HepG2 (cell line): ENCODE data around the gene ALS2. TPM values are rescaled to one million over a fixed set of nuclear protein-coding genes. Genes with fewer than 3 reads are reported as not detected.

Source experiments
- ATAC-seq: fragments of 200-7000 bp; cut with Tn5 transposase; 3 replicates; pipeline ENCODE4 v1.9.1; 2020; ENCODE audit warnings: mild to moderate bottlenecking, moderate library complexity
- BruUV-seq: library from RNA; stranded (reverse); fragments of 400-500 nt; replicated peaks from 2 replicates; lab custom pipeline; 2021; lab: Mats Ljungman, UMichigan
- CTCF ChIA-PET: fragments of 300-600 bp; formaldehyde crosslinking; extraction: SDS; loops from one replicate; lab custom pipeline; 2021; ENCODE audit warnings: low total read pairs, inconsistent platforms, low intra/inter-chr PET ratio; lab: Yijun Ruan, JAX
- POLR2A ChIA-PET: fragments of 350-600 bp; sonication (Branson Sonifier 250); formaldehyde crosslinking; loops from one replicate; lab custom pipeline; 2020; ENCODE audit warnings: antibody characterized with exemption, inconsistent platforms; lab: Yijun Ruan, JAX
- DNase-seq: peaks from one replicate; pipeline ENCODE4 v3.0.0-alpha.2; 2015; ENCODE audit warnings: low spot score
- FAIRE-seq: peaks from 3 replicates; lab custom pipeline; 2011; peaks lifted over from hg19 to GRCh38; lab: Jason Lieb, UNC
- H2AFZ ChIP-seq: one replicate; pipeline ENCODE4 v1.6.1; 2011; ENCODE audit warnings: low read length, inconsistent platforms
- H3K27ac ChIP-seq: fragments of 300-600 bp; 3 replicates; pipeline ENCODE4 v1.8.0; 2011; ENCODE audit warnings: mixed run types, mild to moderate bottlenecking, mixed read lengths, low read length, inconsistent platforms; ENCODE audit not compliant: insufficient read depth; ENCODE audit errors: extremely low read length
- H3K27me3 ChIP-seq, 2 experiments: fragments of 200-600 bp in 1 of 2; 2 replicates in 1 of 2; 3 replicates in 1 of 2; pipeline versions ENCODE4 v1.6.0 to v1.8.0; 2011; ENCODE audit warnings: low read length in 2 of 2, mild to moderate bottlenecking in 2 of 2, moderate library complexity in 2 of 2, inconsistent platforms in 1 of 2; ENCODE audit not compliant: insufficient read depth in 2 of 2, control insufficient read depth in 1 of 2
- H3K36me3 ChIP-seq, 2 experiments: fragments of 200-600 bp in 1 of 2; replicated peaks in 1 of 2; 2 replicates in 1 of 2; 3 replicates in 1 of 2; pipeline versions ENCODE4 v1.5.1 to v1.8.0; 2011; ENCODE audit warnings: low read length in 2 of 2, inconsistent platforms in 1 of 2; ENCODE audit not compliant: insufficient read depth in 2 of 2, control insufficient read depth in 1 of 2
- H3K4me1 ChIP-seq: 2 replicates; pipeline ENCODE4 v1.5.1; 2012; ENCODE audit warnings: low read length, inconsistent platforms; ENCODE audit not compliant: insufficient read depth
- H3K4me2 ChIP-seq: 2 replicates; pipeline ENCODE4 v1.6.0; 2011; ENCODE audit warnings: low read depth, low read length, inconsistent platforms
- H3K4me3 ChIP-seq, 3 experiments: fragments of 200-600 bp in 1 of 3; sonication (generic), shearing (Covaris generic) in 1 of 3; replicated peaks in 1 of 3; 2 replicates each; pipeline ENCODE4 v1.5.1; 2011 to 2016; ENCODE audit warnings: low read length in 3 of 3, inconsistent platforms in 2 of 3, low read depth in 2 of 3, mild to moderate bottlenecking in 2 of 3, control low read depth in 1 of 3, mixed read lengths in 1 of 3; ENCODE audit not compliant: insufficient read depth in 1 of 3
- H3K79me2 ChIP-seq: one replicate; pipeline ENCODE4 v1.6.1; 2011; ENCODE audit warnings: low read length, inconsistent platforms; ENCODE audit not compliant: insufficient read depth
- H3K9ac ChIP-seq: 2 replicates; pipeline ENCODE4 v1.6.0; 2011; ENCODE audit warnings: mild to moderate bottlenecking, low read depth, low read length, inconsistent platforms; ENCODE audit not compliant: insufficient read depth
- H3K9me3 ChIP-seq: 2 replicates; pipeline ENCODE4 v1.5.1; 2012; ENCODE audit warnings: mild to moderate bottlenecking, low read length
- H4K20me1 ChIP-seq: 2 replicates; pipeline ENCODE4 v1.6.0; 2011; ENCODE audit warnings: inconsistent platforms, mild to moderate bottlenecking, low read length, moderate library complexity; ENCODE audit not compliant: insufficient read depth
- MED8 ChIP-seq: sonication (generic); formaldehyde crosslinking; IDR thresholded peaks from 2 replicates; pipeline ENCODE4 v1.8.1; 2023; ENCODE audit warnings: mild to moderate bottlenecking, missing genetic modification reagents; ENCODE audit not compliant: insufficient replicate concordance
- MTERF4 ChIP-seq: sonication (generic); formaldehyde crosslinking; IDR thresholded peaks from 2 replicates; pipeline ENCODE4 v1.8.0; 2023; ENCODE audit warnings: mild to moderate bottlenecking, missing genetic modification reagents
- POLR2AphosphoS5 ChIP-seq: IDR thresholded peaks from 2 replicates; pipeline ENCODE4 v1.6.1; 2012; ENCODE audit warnings: low read depth, low read length
- REL ChIP-seq: sonication (generic); formaldehyde crosslinking; conservative IDR thresholded peaks from 2 replicates; pipeline ENCODE4 v1.8.0; 2022; ENCODE audit warnings: mild to moderate bottlenecking, missing genetic modification reagents, moderate library complexity
- TEAD3 ChIP-seq: optimal IDR thresholded peaks from 2 replicates; pipeline ENCODE3; 2016; ENCODE audit warnings: borderline replicate concordance
- ZBTB7B ChIP-seq: sonication (generic); formaldehyde crosslinking; IDR thresholded peaks from 2 replicates; pipeline ENCODE4 v1.4.0; 2020; ENCODE audit warnings: missing genetic modification reagents
- ZNF143 ChIP-seq: sonication (generic); formaldehyde crosslinking; IDR thresholded peaks from 2 replicates; pipeline ENCODE4 v1.4.0; 2020; ENCODE audit warnings: missing genetic modification reagents
- ZNF282 ChIP-seq: fragments of 450-650 bp; IDR thresholded peaks from 2 replicates; pipeline ENCODE4 v1.6.1; 2018; ENCODE audit not compliant: partially characterized antibody
- ZNF451 ChIP-seq: sonication (generic); formaldehyde crosslinking; IDR thresholded peaks from 2 replicates; pipeline ENCODE4 v1.5.0; 2020; ENCODE audit warnings: mild to moderate bottlenecking, missing genetic modification reagents
- ZNF556 ChIP-seq: sonication (generic); formaldehyde crosslinking; IDR thresholded peaks from 2 replicates; pipeline ENCODE4 v1.4.0; 2020; ENCODE audit warnings: mild to moderate bottlenecking, missing genetic modification reagents, borderline replicate concordance
- ZNF563 ChIP-seq: sonication (generic); formaldehyde crosslinking; IDR thresholded peaks from 2 replicates; pipeline ENCODE4 v1.8.0; 2022; ENCODE audit warnings: mild to moderate bottlenecking, moderate library complexity, missing genetic modification reagents
- ZNF75D ChIP-seq: sonication (generic); formaldehyde crosslinking; IDR thresholded peaks from 2 replicates; pipeline ENCODE4 v1.8.1; 2023; ENCODE audit warnings: missing genetic modification reagents, mild to moderate bottlenecking, borderline replicate concordance
- ZNF780A ChIP-seq: sonication (generic); formaldehyde crosslinking; IDR thresholded peaks from 2 replicates; pipeline ENCODE4 v1.8.0; 2022; ENCODE audit warnings: mild to moderate bottlenecking, missing genetic modification reagents, moderate library complexity
- WGBS: methylation state at CpG from one replicate; pipeline ENCODE4 v1.1.6; 2017; ENCODE audit warnings: low lambda C conversion rate; 5-methylcytosine and 5-hydroxymethylcytosine counted together
- in situ Hi-C: cut with HindIII; loops from 2 replicates; pipeline ENCODE4 v1.10.0; 2017; ENCODE audit warnings: low pct_unique_long_range_greater_than_20kb; ENCODE audit not compliant: extremely low pct_ligation_motif_present
- intact Hi-C: fragments of 100-400 bp; cut with micrococcal nuclease; formaldehyde crosslinking; loops from one replicate; pipeline ENCODE4 v1.10.0; 2022; ENCODE audit not compliant: unreplicated experiment
- polyA plus RNA-seq, 8 experiments: library from polyadenylated mRNA; depleted of rRNA in 3 of 8; stranded (reverse) in 7 of 8; unstranded in 1 of 8; fragments of >200 nt; fragmentation: Illumina TruSeq in 4 of 8; extraction: Trizol in 4 of 8; gene quantifications; 2 replicates each; pipeline versions ENCODE4 v1.2.1 to v1.2.3, GENCODE V29; 2011 to 2016; ENCODE audit warnings: low read depth in 4 of 8, missing spikeins in 1 of 8, mixed read lengths in 1 of 8; ENCODE audit not compliant: insufficient read depth in 1 of 8
- total RNA-seq, 5 experiments: library from RNA; depleted of rRNA; stranded (reverse); fragments of >200 nt; fragmentation: Illumina TruSeq; extraction: Trizol; gene quantifications; 2 replicates each; pipeline ENCODE4 v1.2.3, GENCODE V29; 2016; ENCODE audit warnings: low read depth in 1 of 5

Gene ALS2
- total and polyA plus RNA-seq, 2 of the 13 experiments (the other 11 are each of a cell fraction or from before 2014, with no cell fraction given), result 12.7 to 19.3 TPM

DNA sequence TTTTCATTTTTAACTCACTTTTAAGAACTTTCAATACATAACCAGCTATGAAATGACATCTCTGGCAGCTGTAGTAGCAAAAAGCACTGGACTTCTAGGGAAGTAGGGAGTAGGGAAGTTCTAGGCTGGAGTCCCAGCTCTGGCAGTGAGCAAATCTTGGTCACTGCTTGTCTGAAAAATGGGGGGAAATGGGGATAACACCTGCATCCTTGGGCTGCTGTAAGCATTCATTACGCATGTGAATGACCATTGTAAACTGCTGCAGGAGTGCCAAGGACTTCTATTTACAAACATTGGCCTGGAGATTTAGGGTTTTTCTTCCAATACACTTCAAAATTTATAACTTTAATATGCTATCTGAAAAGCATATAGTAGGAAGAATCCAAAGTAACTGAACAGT lies 81.3 kb downstream of the ALS2 start:
- BruUV-seq, result no TSS peak
- FAIRE-seq (no peak), DNase-seq (no peak), ATAC-seq (no peak)
- ChIA-PET POLR2A (no interaction called here), CTCF (no interaction called here)
- Histone ChIP-seq H3K4me3 (no peak overlapping the region), H3K36me3 (peaks cover 2 to 17% of the 10 kb centered on the region in 2 experiments; a peak in 1 of 5 replicates), H3K4me2 (no peak overlapping the region), H3K79me2 (no peaks in the 10 kb centered on the region), H3K27ac (no peak overlapping the region), H3K9ac (no peak overlapping the region), H2AFZ (no peak overlapping the region), H3K27me3 (peaks cover 0 to 5% of the 10 kb centered on the region in 2 experiments; a peak in 1 of 5 replicates), H3K9me3 (no peaks in the 10 kb centered on the region), H4K20me1 (no peaks in the 10 kb centered on the region), H3K4me1 (no peaks in the 10 kb centered on the region)
- intact Hi-C loops, result no loop called here
- WGBS, result 100% methylated on average over 1 of the region's 1 CpG
- in situ Hi-C loops, result no loop called here
- TF ChIP-seq ZNF780A (CRISPR knock-in tag), result no peak
- TF ChIP-seq REL (CRISPR knock-in tag), result no peak
- TF ChIP-seq ZNF143 (CRISPR knock-in tag), result no peak
- TF ChIP-seq ZBTB7B (CRISPR knock-in tag), result no peak
- TF ChIP-seq ZNF75D (CRISPR knock-in tag), result no peak
- TF ChIP-seq ZNF282, result no peak
- TF ChIP-seq POLR2AphosphoS5, result no peak
- no peak for TF ChIP-seq MTERF4 (CRISPR knock-in tag)
- TF ChIP-seq ZNF556 (CRISPR knock-in tag), result no peak
- no peak for TF ChIP-seq TEAD3 (CRISPR knock-in tag)
- no peak for TF ChIP-seq ZNF451 (CRISPR knock-in tag)
- TF ChIP-seq MED8 (CRISPR knock-in tag), result no peak
- TF ChIP-seq ZNF563, result no peak
